HEK293 (cell line): Measurements from ENCODE around the gene KCNQ1.

ENCODE experiments used
- CTCF ChIA-PET: fragments of 350-600 bp; formaldehyde crosslinking; extraction: SDS; loops from one replicate; lab custom pipeline; 2021; ENCODE audit warnings: antibody characterized with exemption; lab: Yijun Ruan, JAX
- POLR2A ChIA-PET: fragments of 300-600 bp; formaldehyde crosslinking; extraction: SDS; loops from one replicate; lab custom pipeline; 2020; ENCODE audit warnings: antibody characterized with exemption, inconsistent platforms; lab: Yijun Ruan, JAX
- H3K27ac ChIP-seq: fragments of 200-500 bp; sonication (Bioruptor generic); 2 replicates; pipeline ENCODE4 v1.5.1; 2014; ENCODE audit warnings: low read depth, low read length, control low read depth, inconsistent platforms; ENCODE audit errors: extremely low read depth
- H3K36me3 ChIP-seq, 2 experiments: fragments of 200-500 bp in 1 of 2; sonication (Bioruptor generic) in 1 of 2; 1 replicate in 1 of 2; 2 replicates in 1 of 2; pipeline ENCODE4 v1.5.1; 2014 to 2017; ENCODE audit warnings: inconsistent platforms in 2 of 2, low read length in 2 of 2; ENCODE audit not compliant: control insufficient read depth in 2 of 2, insufficient read depth in 1 of 2
- H3K4me1 ChIP-seq: fragments of 200-500 bp; sonication (Bioruptor generic); 2 replicates; pipeline ENCODE4 v1.5.1; 2014; ENCODE audit warnings: mild to moderate bottlenecking, low read length, inconsistent platforms; ENCODE audit not compliant: control insufficient read depth, insufficient read depth
- H3K4me3 ChIP-seq: 2 replicates; pipeline ENCODE4 v1.5.1; 2011; ENCODE audit warnings: low read depth, mild to moderate bottlenecking, control low read depth, low read length, moderate library complexity
- H3K9me3 ChIP-seq: fragments of 200-500 bp; sonication (Bioruptor generic); 2 replicates; pipeline ENCODE4 v1.5.1; 2014; ENCODE audit warnings: low read depth, low read length, inconsistent platforms; ENCODE audit not compliant: control insufficient read depth, insufficient read depth
- BCL11A ChIP-seq: fragments of 450-650 bp; formaldehyde crosslinking; IDR thresholded peaks from 2 replicates; pipeline ENCODE4 v1.5.1; 2016; ENCODE audit warnings: low read depth, missing biosample characterization, missing genetic modification characterization
- KLF10 ChIP-seq: fragments of 450-650 bp; IDR thresholded peaks from 2 replicates; pipeline ENCODE4 v1.5.1; 2018; ENCODE audit warnings: missing biosample characterization, mild to moderate bottlenecking, missing genetic modification characterization
- KLF16 ChIP-seq: fragments of 450-650 bp; formaldehyde crosslinking; IDR thresholded peaks from 2 replicates; pipeline ENCODE4 v1.5.1; 2017; ENCODE audit warnings: missing biosample characterization, missing genetic modification characterization
- SETDB1 ChIP-seq: IDR thresholded peaks from one replicate; pipeline ENCODE4 v1.6.1; 2017; ENCODE audit warnings: mild to moderate bottlenecking, low read length, moderate library complexity, mixed read lengths; ENCODE audit not compliant: insufficient read length
- TCF7L2 ChIP-seq: IDR thresholded peaks from 2 replicates; pipeline ENCODE4 v1.6.1; 2011; ENCODE audit warnings: low read depth, mild to moderate bottlenecking, inconsistent platforms, low read length, moderate library complexity, borderline replicate concordance
- ZNF138 ChIP-seq: fragments of 450-650 bp; formaldehyde crosslinking; IDR thresholded peaks from 2 replicates; pipeline ENCODE4 v1.5.1; 2016; ENCODE audit warnings: missing biosample characterization, missing genetic modification characterization, borderline replicate concordance
- ZNF148 ChIP-seq: fragments of 450-650 bp; formaldehyde crosslinking; IDR thresholded peaks from 2 replicates; pipeline ENCODE4 v1.5.0; 2017; ENCODE audit warnings: missing biosample characterization, missing genetic modification characterization, borderline replicate concordance
- ZNF19 ChIP-seq: fragments of 450-650 bp; formaldehyde crosslinking; IDR thresholded peaks from 2 replicates; pipeline ENCODE4; 2016; ENCODE audit warnings: missing biosample characterization, missing genetic modification characterization, low read depth
- ZNF404 ChIP-seq: fragments of 450-650 bp; formaldehyde crosslinking; IDR thresholded peaks from 2 replicates; pipeline ENCODE4 v1.5.1; 2017; ENCODE audit warnings: missing biosample characterization, missing genetic modification characterization
- ZNF48 ChIP-seq: fragments of 450-650 bp; formaldehyde crosslinking; IDR thresholded peaks from 2 replicates; pipeline ENCODE4 v1.5.1; 2016; ENCODE audit warnings: missing biosample characterization, missing genetic modification characterization
- ZNF488 ChIP-seq: fragments of 450-650 bp; formaldehyde crosslinking; IDR thresholded peaks from 2 replicates; pipeline ENCODE4 v1.5.1; 2016; ENCODE audit warnings: missing biosample characterization, missing genetic modification characterization
- ZNF571 ChIP-seq: fragments of 450-650 bp; formaldehyde crosslinking; IDR thresholded peaks from 2 replicates; pipeline ENCODE4 v1.5.0; 2017; ENCODE audit warnings: missing biosample characterization, missing genetic modification characterization
- ZNF692 ChIP-seq: fragments of 450-650 bp; formaldehyde crosslinking; IDR thresholded peaks from 2 replicates; pipeline ENCODE4 v1.5.1; 2016; ENCODE audit warnings: missing biosample characterization, missing genetic modification characterization
- ZNF701 ChIP-seq: fragments of 450-650 bp; formaldehyde crosslinking; IDR thresholded peaks from 2 replicates; pipeline ENCODE4 v1.5.1; 2016; ENCODE audit warnings: missing biosample characterization, missing genetic modification characterization
- ZNF785 ChIP-seq: fragments of 450-650 bp; formaldehyde crosslinking; IDR thresholded peaks from 2 replicates; pipeline ENCODE4 v1.5.1; 2016; ENCODE audit warnings: missing biosample characterization, missing genetic modification characterization
- ZNF791 ChIP-seq: fragments of 450-650 bp; formaldehyde crosslinking; IDR thresholded peaks from 2 replicates; pipeline ENCODE4 v1.5.1; 2016; ENCODE audit warnings: missing biosample characterization, missing genetic modification characterization
- ZNF830 ChIP-seq: fragments of 450-650 bp; IDR thresholded peaks from 2 replicates; pipeline ENCODE4 v1.5.0; 2018; ENCODE audit warnings: missing biosample characterization, missing genetic modification characterization, low read depth, mild to moderate bottlenecking, moderate library complexity
- ZNF837 ChIP-seq: fragments of 450-650 bp; formaldehyde crosslinking; IDR thresholded peaks from 2 replicates; pipeline ENCODE4 v1.5.1; 2016; ENCODE audit warnings: missing biosample characterization, missing genetic modification characterization
- ZNF843 ChIP-seq: fragments of 450-650 bp; formaldehyde crosslinking; IDR thresholded peaks from 2 replicates; pipeline ENCODE4 v1.5.1; 2016; ENCODE audit warnings: missing biosample characterization, missing genetic modification characterization
- ZSCAN30 ChIP-seq: fragments of 450-650 bp; IDR thresholded peaks from 2 replicates; pipeline ENCODE4 v1.5.1; 2018; ENCODE audit warnings: missing biosample characterization, mild to moderate bottlenecking, missing genetic modification characterization, moderate library complexity
- TF ChIP-seq, protein P1 (sequence below): fragments of 450-650 bp; formaldehyde crosslinking; IDR thresholded peaks from 2 replicates; pipeline ENCODE4 v1.5.1; 2016; ENCODE audit warnings: missing biosample characterization, missing genetic modification characterization, low read depth
- TF ChIP-seq, protein P2 (sequence below): fragments of 450-650 bp; formaldehyde crosslinking; IDR thresholded peaks from 2 replicates; pipeline ENCODE4 v1.5.1; 2016; ENCODE audit warnings: missing biosample characterization, missing genetic modification characterization

The KCNQ1 gene

DNA sequence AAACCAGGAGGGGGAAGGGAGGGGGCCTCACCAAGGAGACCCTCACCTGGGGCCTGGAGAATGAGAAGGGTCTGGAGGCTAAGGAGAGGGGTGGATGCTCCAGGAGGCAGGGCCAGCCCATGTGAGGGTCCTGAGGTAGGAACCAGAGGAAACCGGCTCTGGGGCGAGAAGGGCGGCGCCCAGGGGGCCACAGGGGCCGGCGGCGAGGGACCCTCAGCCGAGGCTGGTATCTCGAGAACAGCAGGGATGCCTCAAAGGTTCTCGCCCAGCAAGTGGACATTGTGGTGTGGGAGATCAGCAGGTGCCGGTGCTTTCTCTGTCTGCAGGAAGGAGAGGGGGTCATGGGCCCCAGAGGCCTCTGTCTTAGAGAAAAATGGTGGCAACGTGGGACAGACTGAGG, 392.8 kb downstream of the KCNQ1 start (continued):
- TF ChIP-seq, protein P1, sequence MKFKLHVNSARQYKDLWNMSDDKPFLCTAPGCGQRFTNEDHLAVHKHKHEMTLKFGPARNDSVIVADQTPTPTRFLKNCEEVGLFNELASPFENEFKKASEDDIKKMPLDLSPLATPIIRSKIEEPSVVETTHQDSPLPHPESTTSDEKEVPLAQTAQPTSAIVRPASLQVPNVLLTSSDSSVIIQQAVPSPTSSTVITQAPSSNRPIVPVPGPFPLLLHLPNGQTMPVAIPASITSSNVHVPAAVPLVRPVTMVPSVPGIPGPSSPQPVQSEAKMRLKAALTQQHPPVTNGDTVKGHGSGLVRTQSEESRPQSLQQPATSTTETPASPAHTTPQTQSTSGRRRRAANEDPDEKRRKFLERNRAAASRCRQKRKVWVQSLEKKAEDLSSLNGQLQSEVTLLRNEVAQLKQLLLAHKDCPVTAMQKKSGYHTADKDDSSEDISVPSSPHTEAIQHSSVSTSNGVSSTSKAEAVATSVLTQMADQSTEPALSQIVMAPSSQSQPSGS (tag by site-specific recombination): no peak
- TF ChIP-seq, all 188 proteins: peak for 0

- CTCF ChIA-PET: no interaction called here
- TF ChIP-seq ZNF19 (tag by site-specific recombination) (no peak), ZNF48 (tag by site-specific recombination) (no peak), ZNF701 (no peak), ZNF791 (tag by site-specific recombination) (no peak), ZNF843 (tag by site-specific recombination) (no peak), TCF7L2 (no peak)
- TF ChIP-seq, protein P2, sequence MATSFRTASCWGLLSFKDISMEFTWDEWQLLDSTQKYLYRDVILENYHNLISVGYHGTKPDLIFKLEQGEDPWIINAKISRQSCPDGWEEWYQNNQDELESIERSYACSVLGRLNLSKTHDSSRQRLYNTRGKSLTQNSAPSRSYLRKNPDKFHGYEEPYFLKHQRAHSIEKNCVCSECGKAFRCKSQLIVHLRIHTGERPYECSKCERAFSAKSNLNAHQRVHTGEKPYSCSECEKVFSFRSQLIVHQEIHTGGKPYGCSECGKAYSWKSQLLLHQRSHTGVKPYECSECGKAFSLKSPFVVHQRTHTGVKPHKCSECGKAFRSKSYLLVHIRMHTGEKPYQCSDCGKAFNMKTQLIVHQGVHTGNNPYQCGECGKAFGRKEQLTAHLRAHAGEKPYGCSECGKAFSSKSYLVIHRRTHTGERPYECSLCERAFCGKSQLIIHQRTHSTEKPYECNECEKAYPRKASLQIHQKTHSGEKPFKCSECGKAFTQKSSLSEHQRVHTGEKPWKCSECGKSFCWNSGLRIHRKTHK (tag by site-specific recombination): no peak
Observed at GRCh38 chr11:2838091-2838490, 393.3 kb downstream of the KCNQ1 start.

GRCh38 chr11:2838676-2839294, 394.0 kb downstream of the KCNQ1 start:
- POLR2A ChIA-PET: no interaction called here
- CTCF ChIA-PET: interaction anchor here (0.6 kb wide), 1 partner anchor 329 kb away, joined by 3 read pairs; no protein-coding TSS in a partner anchor
- Histone ChIP-seq H3K36me3 (no peaks in the 10 kb centered on the region), H3K4me3 (no peak overlapping the region), H3K27ac (no peak overlapping the region), H3K4me1 (no peaks in the 10 kb centered on the region), H3K9me3 (no peaks in the 10 kb centered on the region)
- TF ChIP-seq ZNF571 (tag by site-specific recombination): no peak
- no peak for TF ChIP-seq KLF16 (tag by site-specific recombination)
- TF ChIP-seq ZNF404 (tag by site-specific recombination): no peak
- no peak for TF ChIP-seq KLF10 (tag by site-specific recombination)

More at GRCh38 chr11:2838091-2838490, 393.3 kb downstream of the KCNQ1 start:
- H3K27ac ChIP-seq: no peak overlapping the region
- POLR2A ChIA-PET: no interaction called here
- H3K36me3 ChIP-seq: no peaks in the 10 kb centered on the region
- H3K4me3 ChIP-seq: no peak overlapping the region
- H3K9me3 ChIP-seq: no peaks in the 10 kb centered on the region
- no peaks in the 10 kb centered on the region for H3K4me1 ChIP-seq

- Histone ChIP-seq H3K4me3 (no peak overlapping the region), H3K36me3 (no peaks in the 10 kb centered on the region), H3K27ac (no peak overlapping the region), H3K4me1 (no peaks in the 10 kb centered on the region), H3K9me3 (no peaks in the 10 kb centered on the region)
- ChIA-PET CTCF (no interaction called here), POLR2A (no interaction called here)
- TF ChIP-seq SETDB1 (no peak), ZNF138 (no peak), ZNF692 (tag by site-specific recombination) (no peak), ZNF488 (tag by site-specific recombination) (no peak), ZNF148 (tag by site-specific recombination) (no peak), ZNF837 (tag by site-specific recombination) (no peak), ZNF830 (tag by site-specific recombination) (no peak), ZNF404 (tag by site-specific recombination) (no peak), ZNF785 (tag by site-specific recombination) (no peak), ZSCAN30 (no peak), BCL11A (tag by site-specific recombination) (no peak)
Observed at GRCh38 chr11:2839395-2839943, 394.7 kb downstream of the KCNQ1 start.
